Measurements from ENCODE around the gene ANKZF1.

The ANKZF1 gene

DNA sequence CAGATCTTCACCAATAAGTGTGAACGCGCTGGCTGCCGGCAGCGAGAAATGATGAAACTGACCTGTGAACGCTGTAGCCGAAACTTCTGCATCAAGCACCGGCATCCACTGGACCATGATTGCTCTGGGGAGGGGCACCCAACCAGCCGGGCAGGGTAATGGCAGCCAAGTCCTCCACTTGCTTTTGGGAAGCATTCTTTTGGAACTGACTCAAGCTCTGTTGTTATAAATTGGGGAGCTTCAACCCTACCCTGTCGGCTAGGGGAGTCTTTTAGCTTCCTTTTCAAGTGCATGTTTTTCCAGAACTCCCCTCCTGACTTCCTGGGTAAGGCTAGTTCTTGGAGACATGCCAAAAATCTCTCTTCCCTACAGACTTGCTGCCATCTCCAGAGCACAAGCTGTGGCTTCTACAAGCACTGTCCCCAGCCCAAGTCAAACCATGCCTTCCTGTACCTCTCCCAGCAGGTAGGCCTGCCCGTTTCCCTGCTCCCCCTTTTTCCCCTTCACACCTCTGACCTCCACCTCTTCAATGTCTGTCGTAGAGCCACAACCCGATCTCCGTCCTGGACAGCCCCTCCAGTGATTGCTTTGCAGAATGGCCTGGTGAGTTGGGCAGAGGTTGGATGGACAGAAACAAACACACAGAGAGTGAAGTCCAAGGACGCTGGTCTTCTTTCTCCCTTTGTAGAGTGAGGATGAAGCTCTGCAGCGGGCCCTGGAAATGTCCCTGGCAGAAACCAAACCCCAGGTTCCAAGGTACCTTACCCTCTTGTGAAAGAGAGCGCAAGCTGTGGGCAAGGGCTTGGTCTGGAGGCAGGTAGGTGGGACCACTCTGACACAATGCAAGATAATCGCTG is 21.5 kb upstream of the ANKZF1 start:
- no peak for DNase-seq

DNA sequence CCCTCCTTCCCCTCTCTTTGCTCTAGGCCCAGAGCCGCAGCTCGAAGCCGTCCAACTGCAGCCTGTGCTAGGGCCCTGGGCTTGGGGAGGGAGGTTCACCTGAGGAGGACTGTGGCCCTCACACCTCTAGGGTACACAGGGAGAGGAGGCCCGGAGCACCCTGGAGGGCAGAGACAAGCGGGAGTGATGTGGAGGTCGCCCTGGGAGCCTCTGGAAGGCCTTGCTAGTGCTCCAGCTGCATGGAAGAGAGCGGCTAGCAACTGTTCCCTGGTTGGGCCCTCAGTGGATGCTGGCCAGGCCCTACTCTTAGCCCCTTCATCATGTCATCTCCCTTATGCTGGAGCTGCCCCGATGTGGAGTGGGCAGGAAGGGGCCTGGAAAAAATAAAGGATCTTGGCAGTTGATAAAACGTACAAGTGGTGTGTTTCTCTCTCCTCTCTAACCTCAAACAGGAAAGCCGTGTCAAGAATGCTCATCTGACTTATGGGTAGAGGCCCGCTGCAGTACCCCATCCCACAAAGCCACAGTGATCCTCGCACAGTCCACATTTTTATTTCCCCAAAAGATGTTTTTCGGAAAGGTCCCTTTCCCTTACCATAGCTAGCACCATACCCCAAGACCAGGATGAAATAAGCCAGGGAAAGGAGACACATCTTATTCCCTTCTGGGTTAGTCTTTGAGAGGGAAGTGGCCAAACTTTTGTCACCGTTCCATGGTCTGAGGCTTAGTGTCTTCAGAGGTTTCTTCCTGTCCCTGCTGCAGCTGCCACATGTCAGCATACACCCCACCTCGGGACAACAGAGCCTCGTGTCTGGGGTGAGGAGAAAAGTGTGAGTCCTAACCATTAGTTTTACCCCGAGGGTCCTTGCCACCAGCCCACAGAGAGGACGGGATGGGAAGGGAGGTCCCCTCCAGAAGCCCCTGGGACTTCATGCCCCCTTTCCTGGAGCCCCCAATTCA is 20.1 kb upstream of the ANKZF1 start:
- no peak for DNase-seq

DNA sequence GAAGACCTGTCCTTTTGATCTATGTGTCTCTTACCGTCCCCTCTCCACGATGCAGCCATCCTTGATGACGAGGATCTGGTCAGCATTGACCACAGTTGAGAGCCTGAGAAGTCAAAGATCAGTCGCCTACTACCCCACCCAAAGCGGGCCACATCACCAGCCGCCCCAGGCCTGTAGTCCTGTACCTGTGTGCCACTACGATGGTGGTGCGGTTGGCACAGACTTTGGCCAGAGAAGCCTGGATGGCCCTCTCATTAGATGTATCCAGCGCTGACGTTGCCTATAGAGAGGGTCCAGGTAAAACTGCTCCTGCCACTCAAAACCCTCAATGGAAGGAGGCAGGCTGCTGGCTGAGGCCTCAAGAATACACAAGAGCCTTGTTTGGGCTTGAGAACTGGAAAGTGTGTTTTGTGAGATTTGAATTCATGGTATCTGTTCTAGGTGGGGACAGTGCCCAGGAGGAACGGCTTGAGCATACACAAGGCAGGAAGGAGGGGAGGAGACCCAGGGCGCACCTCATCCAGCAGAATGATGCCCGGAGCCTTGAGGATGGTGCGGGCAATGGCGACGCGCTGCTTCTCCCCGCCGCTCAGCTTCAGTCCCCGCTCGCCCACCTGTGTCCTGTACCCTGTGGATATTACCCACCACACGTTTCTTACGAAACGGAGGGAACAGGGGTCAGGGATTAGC is 19.3 kb upstream of the ANKZF1 start:
- no peak for DNase-seq

DNA sequence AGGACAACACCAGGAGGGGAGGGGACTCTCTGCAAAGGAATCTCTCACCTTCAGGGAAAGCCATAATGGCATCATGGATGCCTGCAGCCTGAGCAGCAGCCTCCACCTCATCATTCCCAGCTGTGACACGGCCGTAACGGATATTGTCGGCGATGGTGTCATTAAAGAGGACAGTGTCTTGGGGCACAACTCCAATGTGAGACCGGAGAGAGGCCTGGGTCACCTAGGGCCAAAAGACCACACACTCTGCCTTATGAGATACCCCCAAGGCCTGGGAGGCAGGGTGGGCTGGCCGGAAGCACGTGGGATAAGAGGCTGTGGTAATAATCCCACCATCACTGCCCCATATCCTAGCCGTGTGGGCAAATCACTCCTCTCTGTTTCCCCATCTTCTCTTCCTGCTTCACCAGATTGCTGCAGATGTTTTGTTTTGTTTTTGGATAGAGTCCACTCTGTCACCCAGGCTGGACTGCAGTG is 18.7 kb upstream of the ANKZF1 start:
- DNase-seq = no peak

DNA sequence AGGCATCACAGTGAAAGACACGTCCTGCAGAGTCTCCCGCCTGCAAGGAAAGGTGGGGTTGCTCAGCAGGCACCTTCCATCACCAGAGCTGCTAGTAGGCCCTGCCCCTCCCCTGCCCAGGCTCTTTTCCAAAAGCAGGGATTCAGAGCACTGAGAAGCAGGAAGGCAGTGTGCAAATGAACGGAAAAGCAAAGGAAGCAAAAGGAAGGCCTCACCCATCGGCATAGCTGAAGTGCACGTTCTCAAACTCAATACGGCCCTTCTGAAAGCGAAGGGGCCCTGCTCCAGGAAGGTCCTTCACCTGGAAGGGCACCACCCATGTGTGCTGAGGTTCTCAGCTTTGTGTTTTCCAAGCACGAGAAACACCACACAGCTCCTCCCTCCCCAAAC is 16.6 kb upstream of the ANKZF1 start:
- no peak for DNase-seq

DNA sequence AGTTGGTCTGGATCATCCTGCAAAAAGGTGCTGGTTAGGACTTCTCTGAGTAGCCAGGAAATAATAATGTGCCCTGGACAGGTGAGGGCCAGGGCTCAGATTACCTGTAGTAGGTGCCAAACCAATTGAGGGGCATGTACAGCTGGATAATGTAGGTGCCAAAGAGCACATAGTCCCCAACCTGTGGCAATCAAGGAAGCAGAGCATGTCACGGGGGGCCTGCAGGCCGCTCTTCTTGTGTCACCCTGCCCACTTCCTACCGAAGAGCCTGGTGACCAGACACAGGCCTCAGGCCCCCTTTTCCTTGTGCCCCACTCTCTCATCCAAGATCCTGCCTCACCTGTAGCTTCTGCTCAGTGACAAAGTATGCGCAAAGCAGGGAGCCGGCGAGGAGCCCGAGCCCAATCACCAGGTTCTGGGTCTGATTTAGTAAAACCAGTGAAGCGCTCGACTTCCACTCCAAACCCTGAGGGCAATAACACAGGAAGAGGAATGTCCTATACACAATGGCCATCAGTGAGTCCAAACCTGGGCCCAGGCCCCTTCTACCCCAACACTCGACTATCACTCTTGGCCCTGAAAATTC is 16.0 kb upstream of the ANKZF1 start:
- DNase-seq = no peak

DNA sequence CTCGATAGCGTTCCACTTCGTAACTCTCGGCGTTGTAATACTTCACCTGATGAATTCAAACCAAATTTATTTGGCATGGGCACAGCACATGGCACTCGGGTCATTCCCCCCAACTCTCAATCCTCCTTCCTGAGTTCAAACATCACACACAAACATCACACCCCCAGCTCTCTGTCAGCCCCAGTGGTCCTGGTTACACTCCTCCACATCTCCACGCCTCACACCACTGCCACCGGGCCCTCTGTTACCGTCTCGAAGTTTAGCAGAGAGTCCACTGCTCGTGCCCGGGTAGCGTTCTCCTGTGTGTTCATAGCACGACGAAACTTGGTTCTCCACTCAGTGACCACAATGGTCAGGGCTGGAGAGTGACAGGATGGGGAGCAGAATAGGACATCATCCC is 15.5 kb upstream of the ANKZF1 start:
- DNase-seq = no peak

DNA sequence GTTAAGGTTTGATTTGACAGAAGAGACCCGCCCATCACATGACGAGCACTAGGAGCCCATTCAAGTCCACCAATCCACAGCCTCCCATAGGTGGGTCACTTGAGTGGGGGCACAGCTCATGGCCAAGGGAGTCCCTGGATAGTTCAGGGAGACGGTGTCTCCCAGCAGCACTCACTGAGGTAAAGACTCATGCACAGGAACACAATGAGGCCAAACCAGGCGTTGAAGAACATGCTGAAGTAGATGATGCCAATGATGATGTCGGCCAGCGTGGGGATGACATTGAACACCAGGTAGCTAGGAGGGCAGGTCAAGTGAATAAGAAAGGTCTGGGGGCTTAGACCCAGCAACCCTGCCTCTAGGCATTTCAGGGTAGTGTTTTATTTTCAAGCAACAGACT is 14.8 kb upstream of the ANKZF1 start:
- DNase-seq = no peak

DNA sequence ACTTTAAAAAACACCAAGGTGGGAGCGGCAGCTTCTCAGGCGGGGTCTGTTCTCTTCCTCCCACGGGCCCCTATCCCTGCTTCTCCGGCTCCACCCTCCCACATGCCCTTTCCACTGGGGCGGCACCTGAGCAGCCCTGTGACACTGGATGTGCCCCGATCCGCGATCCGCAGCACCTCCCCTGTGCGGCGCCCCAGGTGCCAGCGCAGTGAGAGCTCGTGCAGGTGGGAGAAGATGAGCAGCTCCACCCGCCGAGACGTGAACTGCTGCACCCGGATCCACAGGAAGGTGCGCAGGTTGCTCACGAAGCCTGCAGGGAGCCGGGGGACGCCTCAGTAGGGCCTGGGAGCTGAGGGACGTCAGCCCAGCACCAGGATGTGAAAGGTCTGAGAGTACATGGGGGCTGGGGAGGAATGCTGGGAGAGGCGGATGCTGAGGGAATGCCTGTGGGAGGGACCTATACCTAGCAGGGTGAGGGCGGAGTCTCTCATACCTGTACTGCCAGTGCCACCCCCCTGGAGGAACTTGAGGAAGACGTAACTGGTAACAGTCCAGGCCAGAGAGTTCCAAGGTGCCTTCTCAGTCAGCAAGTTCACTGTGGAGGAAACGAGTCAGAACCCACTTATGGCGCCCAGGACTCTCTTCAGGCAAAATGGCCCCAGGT is 13.6 kb upstream of the ANKZF1 start:
- no peak for DNase-seq

DNA sequence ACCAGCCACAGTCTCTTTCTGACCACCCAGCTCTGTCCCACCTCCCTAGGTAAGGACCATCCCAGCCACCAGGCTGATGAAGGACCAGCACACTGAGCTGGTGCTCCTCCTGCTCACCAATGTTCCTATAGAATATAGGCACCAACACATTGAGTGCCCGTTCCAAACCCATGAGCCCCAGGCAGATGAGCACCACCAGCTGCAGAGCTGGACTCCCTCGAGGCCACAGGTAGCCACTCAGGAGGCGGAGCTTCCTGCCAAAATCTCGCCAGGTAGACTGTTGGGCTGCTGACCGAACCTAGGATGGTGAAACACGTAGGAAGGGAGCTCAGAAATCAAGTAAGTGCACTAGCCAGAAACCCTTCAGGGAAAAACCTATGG is 13.1 kb upstream of the ANKZF1 start:
- DNase-seq = no peak

DNA sequence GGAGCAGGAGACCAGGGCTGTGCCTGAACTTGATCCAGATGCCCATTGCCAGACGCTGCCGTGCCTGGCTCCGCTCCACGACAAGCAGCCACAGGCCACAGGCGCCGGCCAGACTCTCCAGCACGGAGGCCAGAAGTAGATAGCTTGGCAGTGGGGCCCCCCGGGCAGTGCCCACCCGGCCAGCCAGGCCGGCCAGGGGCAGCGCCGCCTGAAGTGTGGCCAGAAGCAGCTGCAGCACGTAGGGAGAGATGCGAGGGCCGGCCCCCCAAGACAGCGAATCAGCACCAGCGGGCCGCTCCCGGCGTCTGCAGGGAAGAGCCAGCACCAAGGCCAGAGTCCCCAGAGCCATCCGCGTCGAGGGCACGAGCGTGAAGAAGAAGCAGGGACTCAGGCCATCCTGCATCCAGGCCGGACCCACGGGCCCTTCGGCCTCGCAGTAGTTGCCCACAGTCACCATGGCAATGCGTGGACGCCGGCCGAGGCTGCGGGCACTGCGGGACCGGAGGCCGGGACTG is 11.3 kb upstream of the ANKZF1 start:
- DNase-seq = no peak

DNA sequence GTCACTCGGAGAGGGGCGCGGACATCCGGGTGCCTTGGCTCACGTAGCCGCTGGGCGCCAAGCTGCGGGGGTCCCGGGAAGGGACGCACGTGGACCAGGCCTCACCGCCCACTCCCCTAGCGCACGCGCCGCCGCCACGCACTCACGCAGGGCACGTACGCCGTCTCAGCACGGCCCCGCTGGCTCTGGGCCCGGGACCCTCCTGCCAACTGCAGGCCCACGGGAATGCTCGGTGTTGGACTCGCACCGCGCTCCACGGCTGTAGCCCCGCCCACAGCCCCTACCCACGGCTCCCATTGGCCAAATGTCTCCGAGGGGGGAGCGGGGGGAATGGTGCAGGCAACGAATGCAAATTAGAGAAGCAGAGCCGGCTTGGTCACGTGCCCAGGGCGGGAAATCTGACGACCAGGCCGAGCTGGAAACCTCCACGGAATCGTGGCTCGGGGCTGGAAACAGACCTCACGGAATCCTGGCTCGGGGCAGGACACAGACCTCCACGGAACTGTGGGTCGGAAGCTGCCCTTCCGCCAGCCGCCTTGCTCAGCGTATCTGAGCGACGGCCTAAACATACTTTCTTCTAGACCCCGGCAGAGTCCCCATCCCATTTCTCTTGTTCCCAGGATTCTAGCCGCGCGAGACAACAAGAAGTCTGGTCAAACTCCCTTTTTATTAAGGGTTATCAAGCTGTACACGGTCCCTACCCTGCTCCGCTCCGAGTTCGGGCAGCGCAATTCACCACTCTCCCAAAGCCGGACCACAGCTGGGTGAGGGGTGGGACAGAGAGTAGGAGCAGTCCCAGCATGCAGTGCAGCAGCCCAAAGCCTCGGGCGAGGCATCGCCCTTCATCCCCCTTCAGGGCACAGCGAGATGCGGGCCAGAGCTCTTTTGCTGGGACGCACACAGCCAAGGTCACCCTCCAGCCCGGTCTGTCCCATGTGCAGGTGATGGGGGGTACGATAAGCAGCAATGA is 10.6 kb upstream of the ANKZF1 start, which contains the start of gene ABCB6:
Gene ABCB6 (minus strand): TSS at position 227 of the 970 bp plus-strand sequence. CDS start 285 bp downstream, outside the sequence.
- DNase-seq = no peak

DNA sequence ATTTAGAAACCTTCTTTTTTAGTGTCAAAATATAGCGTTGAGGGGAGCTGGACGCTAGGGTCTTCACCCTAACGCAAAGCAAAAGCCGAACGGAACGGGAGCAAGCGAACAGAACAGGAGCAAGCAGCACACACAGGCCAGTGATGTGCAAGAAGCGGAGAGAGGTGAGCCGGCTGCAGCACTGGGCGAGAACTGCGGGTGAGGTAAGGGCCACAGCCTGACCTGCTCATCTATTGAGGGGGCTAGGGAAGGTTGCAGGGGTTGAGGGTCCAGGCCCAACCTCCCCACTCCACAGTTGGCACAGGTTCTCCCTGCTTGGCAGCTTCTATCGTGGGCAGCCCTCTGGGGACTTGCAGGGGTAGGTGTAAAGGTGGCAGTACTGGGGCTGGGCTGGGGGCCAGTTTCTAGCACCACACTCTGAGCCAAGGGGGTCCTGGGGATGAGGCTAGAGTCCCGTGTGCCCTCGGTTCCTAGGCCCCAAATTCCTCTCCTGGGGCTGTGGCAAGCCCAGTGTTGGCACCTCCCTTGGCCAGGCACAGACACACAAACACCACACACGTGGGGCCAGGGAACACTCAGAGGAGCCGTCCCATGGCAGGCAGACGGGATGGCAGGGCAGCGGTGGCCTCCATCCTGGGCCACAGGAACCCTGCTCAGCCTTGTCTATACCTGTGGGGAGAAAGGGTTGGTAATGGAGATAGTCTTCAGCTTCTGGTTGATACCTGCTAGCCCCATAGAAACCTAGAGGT is 9.6 kb upstream of the ANKZF1 start:
- DNase-seq = no peak

DNA sequence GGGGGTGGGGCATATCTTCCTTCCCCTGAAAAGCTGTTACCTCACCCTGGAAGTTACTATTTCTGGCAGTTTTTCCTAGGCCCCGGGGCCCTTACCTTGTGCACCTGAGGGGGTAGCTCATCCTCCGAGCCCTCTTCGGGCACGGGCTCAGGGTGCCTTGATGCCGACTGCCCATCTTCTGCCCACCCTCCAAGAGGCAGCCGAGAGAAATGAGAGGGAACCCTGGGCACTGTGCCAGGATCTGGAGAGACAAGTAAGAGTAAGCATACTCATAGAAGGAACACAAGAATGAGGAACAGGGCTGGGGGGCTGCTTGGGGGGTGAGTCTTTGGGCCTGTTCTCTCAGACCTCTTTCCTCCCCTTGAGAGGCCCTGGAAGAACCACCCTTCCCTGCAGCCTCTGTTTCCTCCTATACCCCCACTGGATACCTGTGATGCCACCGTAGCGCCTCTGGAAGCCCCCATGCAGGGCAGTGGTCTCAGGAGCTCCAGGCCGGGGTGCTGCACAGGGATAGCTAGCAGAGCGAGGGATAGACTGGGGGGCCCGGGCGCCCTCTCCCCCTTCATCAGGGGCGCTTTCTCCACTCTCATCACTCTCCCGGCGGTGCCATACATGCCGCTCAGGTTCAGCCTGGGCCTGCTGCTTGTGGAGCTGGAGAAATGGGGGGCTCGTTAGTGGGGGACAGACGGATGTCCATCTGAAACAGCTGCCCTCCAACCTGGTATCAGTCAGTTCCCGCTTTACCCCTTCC is 8.8 kb upstream of the ANKZF1 start:
- no peak for DNase-seq

DNA sequence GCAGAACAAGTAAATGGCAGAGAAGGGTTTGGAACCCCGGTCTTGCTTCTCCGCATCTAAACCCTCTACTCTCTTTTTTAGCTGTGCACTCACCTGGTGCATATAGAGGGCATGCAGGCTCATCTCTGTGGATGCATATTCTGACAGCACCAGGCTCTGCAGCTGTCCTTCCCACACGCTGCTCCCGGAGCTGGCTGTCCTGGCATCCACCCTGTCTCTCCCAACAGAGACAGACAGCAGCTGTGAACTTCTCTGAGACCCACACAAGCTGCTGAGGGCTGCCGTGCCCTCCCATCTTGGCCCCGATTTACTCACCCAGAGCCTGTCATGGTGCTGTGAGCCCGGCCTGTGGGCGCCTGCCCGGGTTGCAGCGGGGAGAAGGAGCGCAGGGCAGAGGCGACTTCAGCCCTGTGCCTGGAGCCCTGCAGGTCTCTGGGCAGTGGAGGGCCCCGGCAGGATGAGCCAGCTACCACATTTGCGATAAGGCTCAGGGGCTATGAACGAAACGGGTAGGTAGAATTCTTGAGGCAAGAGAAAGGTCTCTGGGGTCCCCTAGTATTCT is 7.6 kb upstream of the ANKZF1 start:
- DNase-seq = no peak

DNA sequence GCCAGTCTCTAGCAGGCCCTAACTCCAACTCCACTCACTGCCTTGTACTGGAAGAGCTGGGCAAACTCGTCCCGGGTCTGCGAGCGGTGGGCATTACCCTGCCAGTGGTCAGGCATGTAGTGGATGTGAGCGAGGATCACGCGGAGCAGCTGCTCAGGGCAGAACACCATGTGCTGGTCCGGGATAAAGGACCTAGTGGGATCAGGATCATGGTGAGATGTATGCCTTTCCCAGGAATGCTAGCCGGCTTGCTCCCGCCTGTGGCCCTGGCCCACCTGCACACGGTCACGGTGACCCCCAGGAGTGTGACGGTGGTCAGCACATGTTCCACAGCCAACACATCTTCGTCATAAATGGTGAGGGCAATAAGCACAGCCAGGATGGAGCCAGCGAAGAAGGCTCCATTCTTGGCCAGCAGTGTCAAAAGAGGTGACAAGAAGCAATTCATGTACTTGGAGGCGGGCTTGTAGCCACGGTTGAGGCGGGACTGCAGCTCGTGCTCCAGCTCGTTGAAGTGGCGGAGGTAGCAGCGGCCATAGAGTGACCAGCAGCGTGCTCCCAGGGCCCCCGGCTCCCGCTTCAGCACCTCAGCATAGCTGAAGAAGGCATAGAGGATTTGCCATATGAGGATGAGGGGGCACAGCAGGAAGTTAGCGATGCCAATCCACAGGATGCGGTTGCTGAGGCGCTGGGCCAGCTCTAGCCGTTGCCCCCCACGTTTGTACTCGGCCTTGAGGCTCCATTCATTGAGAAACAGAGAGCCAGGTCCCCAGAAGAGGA is 5.6 kb upstream of the ANKZF1 start:
- no peak for DNase-seq

DNA sequence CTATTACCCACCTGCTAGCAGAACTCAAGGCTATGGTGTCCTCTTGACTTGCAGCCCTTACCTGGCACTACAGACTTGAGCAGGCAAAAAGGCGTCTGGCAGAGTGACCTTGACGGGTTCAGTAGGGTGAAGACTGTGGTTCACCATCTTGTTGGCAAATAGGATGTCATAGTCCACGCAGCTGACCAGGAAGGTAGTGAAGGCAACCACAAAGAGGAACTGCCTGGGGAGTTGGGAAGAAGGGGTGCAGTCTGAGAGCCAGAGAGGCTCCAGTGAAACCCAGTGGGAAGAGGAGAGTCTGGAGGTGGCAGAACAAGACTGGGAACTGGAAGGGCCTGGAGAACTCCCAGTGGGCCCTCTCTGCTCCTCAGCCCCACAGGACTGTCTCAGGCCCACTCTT is 4.3 kb upstream of the ANKZF1 start:
- no peak for DNase-seq

All from NK-92 treated with Interleukin-12 subunit alpha and Interleukin-12 subunit beta, amount 100 ng/mL, for 24 hours (cell line).